Prostate gland (tissue), 2 donors: ENCODE results near the gene CEACAM4.

ENCODE experiments used
- CTCF ChIP-seq, 4 experiments: fragments of 200-600 bp in 2 of 4; fragments of 450-650 bp in 2 of 4; sonication (generic) in 2 of 4; IDR thresholded peaks; 1 replicate in 3 of 4; 2 replicates in 1 of 4; pipeline ENCODE4 v1.5.1; 2016 to 2019; ENCODE audit warnings: antibody characterized with exemption in 4 of 4, mild to moderate bottlenecking in 2 of 4, moderate library complexity in 2 of 4
- POLR2A ChIP-seq: fragments of 450-650 bp; IDR thresholded peaks from one replicate; pipeline ENCODE4 v1.6.1; 2016; ENCODE audit warnings: antibody characterized with exemption, mild to moderate bottlenecking

DNA sequence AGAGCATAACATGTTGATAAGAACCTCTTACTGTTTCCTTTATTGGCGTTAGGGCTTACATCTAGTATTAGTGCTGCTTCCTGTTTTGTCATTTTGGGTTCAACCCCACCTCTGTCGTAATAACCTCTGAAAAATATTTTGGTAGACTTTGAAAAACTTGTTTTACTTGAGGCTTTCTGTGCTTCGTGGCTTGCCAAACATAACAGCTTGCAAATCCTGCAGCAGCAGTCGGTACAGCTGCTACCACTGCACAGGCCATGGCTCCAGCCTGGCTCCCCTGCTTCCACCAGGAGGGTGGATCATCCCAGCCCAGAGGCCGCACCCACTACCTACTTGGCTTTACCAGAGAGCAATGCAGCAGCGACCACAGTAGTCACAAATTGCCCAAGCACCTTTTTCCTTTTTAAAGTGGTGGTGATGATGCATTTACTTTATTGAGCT lies 11.8 kb upstream of the CEACAM4 start:
- TF ChIP-seq POLR2A (no peak), CTCF (IDR thresholded peaks at IDR 0.05) (no peak)
